GM21717 (cell line): ENCODE measurements around the gene EN2.

Experiments
- ATAC-seq: cut with Tn5 transposase; IDR thresholded peaks from one replicate; pipeline ENCODE4 v1.9.1; 2021; ENCODE audit warnings: mild to moderate bottlenecking, moderate library complexity; ENCODE audit not compliant: unreplicated experiment

Gene EN2

GRCh38 chr7:155450558-155450969, 7.4 kb upstream of the EN2 start:
- no peak for ATAC-seq

- no peak for ATAC-seq
Measured at GRCh38 chr7:155450970-155451801, 6.7 kb upstream of the EN2 start.

- ATAC-seq = no peak
Measured at GRCh38 chr7:155451840-155452239, 6.1 kb upstream of the EN2 start.

GRCh38 chr7:155452505-155453295, 5.2 kb upstream of the EN2 start:
- ATAC-seq = no peak

GRCh38 chr7:155453296-155454182, 4.4 kb upstream of the EN2 start:
- ATAC-seq = no peak

GRCh38 chr7:155454183-155455112, 3.5 kb upstream of the EN2 start:
- ATAC-seq = no peak

- ATAC-seq = no peak
Measured at GRCh38 chr7:155455132-155455693, 2.7 kb upstream of the EN2 start.

- ATAC-seq = no peak
Measured at GRCh38 chr7:155455776-155456737, 1.9 kb upstream of the EN2 start.

- no peak for ATAC-seq
Measured at GRCh38 chr7:155456738-155457543, 988 bp upstream of the EN2 start.

- ATAC-seq = no peak
Measured at GRCh38 chr7:155457544-155458110, 302 bp upstream of the EN2 start.

GRCh38 chr7:155458878-155459699, 1.2 kb downstream of the EN2 start:
- ATAC-seq = no peak

GRCh38 chr7:155459700-155460461, 2.0 kb downstream of the EN2 start:
- no peak for ATAC-seq

- no peak for ATAC-seq
Measured at GRCh38 chr7:155460926-155461613, 3.1 kb downstream of the EN2 start.

- no peak for ATAC-seq
Measured at GRCh38 chr7:155461631-155462030, 3.7 kb downstream of the EN2 start.

- ATAC-seq = no peak
Measured at GRCh38 chr7:155462163-155462735, 4.3 kb downstream of the EN2 start.
